ENCODE data around the gene GPATCH1. TPM values are rescaled to one million over a fixed set of nuclear protein-coding genes. Genes with fewer than 3 reads are reported as not detected.

Gene GPATCH1
- total and polyA plus RNA-seq, 9 of the 15 experiments (the other 6 are each of a cell fraction or from before 2014, with no cell fraction given): 3.7 to 9.7 (median 7.7) TPM

GRCh38 chr19:33100894-33101644 lies 20.1 kb downstream of the GPATCH1 start (continued):
- TF ChIP-seq ZBTB12 (CRISPR knock-in tag; IDR thresholded peaks at IDR 0.05) (peak; percentile 40; the same call in 1 of the 2 replicates), BRD4 (IDR thresholded peaks at IDR 0.05) (no peak), JUNB (CRISPR knock-in tag; conservative IDR thresholded peaks at IDR 0.05) (0 out of 2 replicates have a peak, but pooled peaks have one; percentile 63), DEAF1 (CRISPR knock-in tag; IDR thresholded peaks at IDR 0.05) (no peak), PHB (CRISPR knock-in tag; IDR thresholded peaks at IDR 0.05) (no peak), ELF2 (CRISPR knock-in tag; IDR thresholded peaks at IDR 0.05) (no peak), ZNF146 (CRISPR knock-in tag; IDR thresholded peaks at IDR 0.05; ENCODE audit: unreplicated experiment) (no peak), CTBP1 (IDR thresholded peaks at IDR 0.05; ENCODE audit: borderline replicate concordance) (peak; percentile 92), ARID3B (CRISPR knock-in tag; IDR thresholded peaks at IDR 0.05; ENCODE audit: borderline replicate concordance) (no peak), ZNF197 (CRISPR knock-in tag; IDR thresholded peaks at IDR 0.05; ENCODE audit: low read depth) (no peak), ARID4B (CRISPR knock-in tag; IDR thresholded peaks at IDR 0.05) (no peak), RBM34 (IDR thresholded peaks at IDR 0.05; ENCODE audit: borderline replicate concordance, insufficient read depth, low read length) (no peak), RBFOX2 (IDR thresholded peaks at IDR 0.05; ENCODE audit: low read depth, low read length) (no peak), ARID3A (IDR thresholded peaks at IDR 0.05; ENCODE audit: borderline replicate concordance, low read depth, low read length) (peak; percentile 91)

Measured in K562 (cell line).